DMS 273 (cell line): ENCODE results near the gene BAIAP2L2.
"Not testable (repeated sequence)": the region's sequence is repeated elsewhere in the genome, so short reads cannot be mapped to it uniquely, and the experiment has no call there.

ENCODE experiments used
- DNase-seq: peaks from one replicate; lab custom pipeline; 2025; ENCODE audit not compliant: unreplicated experiment; lab: John Stamatoyannopoulos, UW

The BAIAP2L2 gene, protein sequence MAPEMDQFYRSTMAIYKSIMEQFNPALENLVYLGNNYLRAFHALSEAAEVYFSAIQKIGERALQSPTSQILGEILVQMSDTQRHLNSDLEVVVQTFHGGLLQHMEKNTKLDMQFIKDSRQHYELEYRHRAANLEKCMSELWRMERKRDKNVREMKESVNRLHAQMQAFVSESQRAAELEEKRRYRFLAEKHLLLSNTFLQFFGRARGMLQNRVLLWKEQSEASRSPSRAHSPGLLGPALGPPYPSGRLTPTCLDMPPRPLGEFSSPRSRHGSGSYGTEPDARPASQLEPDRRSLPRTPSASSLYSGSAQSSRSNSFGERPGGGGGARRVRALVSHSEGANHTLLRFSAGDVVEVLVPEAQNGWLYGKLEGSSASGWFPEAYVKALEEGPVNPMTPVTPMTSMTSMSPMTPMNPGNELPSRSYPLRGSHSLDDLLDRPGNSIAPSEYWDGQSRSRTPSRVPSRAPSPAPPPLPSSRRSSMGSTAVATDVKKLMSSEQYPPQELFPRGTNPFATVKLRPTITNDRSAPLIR

GRCh38 chr22:38110008-38110862 lies at the start of gene BAIAP2L2:
Gene BAIAP2L2, minus strand, starts transcription at chr22:38110684. Its CDS starts 159 bp downstream, at chr22:38110525.
- DNase-seq, result peak; percentile 51

GRCh38 chr22:38155703-38156102 lies 45.2 kb upstream of the BAIAP2L2 start:
- DNase-seq, result no peak

GRCh38 chr22:38154563-38154915 lies 44.1 kb upstream of the BAIAP2L2 start:
- DNase-seq, result not testable (repeated sequence)

DNA sequence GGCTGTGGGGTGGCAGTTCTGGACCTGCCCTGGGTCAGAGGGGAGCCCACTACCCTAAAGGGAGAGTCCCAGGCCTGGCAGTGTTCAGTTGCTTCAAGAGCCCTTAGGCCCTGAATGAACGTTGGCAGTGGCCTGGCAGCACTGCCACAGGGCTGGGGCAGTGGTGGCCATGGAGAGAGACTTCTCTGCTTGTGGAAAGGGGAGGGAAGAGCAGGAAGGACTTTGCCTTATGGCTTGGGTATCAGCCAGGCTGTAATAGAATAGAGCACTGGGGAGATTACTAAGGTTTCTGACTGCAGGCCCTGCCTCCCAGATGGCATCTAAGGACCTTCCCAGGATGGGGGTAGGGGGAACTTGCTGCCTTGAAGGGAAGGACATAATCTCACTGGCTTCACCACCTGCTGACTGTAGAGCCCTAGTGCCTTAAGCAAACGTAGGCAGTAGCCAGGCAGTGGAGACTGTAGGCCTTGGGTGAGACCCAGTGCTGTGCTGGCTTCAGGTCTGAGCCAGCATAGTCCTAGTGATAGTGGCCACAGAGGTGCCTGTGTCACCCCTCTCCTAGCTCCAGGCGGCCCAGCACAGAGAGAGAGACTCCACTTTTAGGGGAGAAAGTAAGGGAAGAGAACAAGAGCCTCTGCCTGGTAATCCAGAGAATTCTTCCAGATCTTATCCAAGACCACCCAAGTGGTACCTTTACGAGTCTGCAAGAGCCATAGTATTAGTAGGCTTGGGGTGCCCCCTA lies 43.5 kb upstream of the BAIAP2L2 start:
- peak; percentile 92 for DNase-seq

DNA sequence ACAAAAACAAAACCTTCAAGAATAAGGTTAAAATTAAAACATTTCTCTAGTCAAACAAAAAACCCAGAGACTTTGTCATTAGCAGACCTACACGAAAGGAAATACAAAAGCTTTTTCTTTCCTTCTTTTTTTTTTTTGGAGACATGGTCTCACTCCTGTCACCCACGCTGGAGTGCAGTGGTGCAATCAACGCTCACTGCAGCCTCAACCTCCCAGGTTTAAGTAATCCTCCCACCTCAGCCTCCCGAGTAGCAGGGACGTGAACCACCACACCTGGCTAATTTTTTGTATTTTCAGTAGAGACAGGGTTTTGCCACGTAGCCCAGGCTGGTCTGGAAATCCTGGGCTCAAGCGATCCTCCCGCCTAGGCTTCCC lies 40.6 kb upstream of the BAIAP2L2 start:
- DNase-seq, result no peak

DNA sequence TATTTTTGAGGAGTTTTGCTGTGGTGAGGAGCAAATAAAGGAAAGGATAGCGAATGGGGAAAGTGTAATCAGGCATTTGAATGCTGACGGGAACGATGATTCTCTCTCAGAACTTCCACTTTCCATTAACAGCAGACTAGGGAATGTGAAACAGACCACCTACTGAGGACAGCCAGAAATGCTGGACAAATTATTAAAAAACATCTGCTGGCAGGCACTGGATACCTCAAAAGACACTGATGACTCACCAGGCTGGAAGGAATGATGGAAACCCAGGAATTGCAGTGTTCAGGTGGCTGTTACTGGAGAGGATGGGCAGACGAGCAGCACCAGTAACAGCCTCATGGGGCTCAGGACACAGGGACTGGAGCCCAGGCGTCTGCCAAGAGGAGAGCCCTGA lies 37.8 kb upstream of the BAIAP2L2 start:
- DNase-seq, result no peak

- DNase-seq, result not testable (repeated sequence)
These were observed 35.7 kb upstream of the BAIAP2L2 start for GRCh38 chr22:38146166-38146565.

DNA sequence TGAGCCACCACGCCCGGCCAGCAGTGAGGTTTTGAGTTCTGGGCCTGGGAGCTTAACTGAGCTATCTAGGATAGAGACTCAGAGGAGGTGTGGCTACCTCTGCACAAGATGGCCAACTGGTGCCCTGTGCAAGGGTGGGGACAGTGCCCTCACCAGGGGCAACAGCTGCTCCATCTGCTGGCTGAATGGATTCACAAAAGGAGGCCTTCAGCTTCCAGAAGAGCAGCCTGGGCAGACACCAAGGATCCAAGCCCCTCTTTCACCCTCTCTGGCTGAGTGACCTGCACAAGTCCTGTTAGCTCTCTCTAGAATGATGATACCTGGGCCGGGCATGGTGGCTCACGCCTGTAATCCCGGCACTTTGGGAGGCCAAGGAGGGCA lies 33.5 kb upstream of the BAIAP2L2 start:
- peak; percentile 55 for DNase-seq

- no peak for DNase-seq
These were observed 32.1 kb upstream of the BAIAP2L2 start for GRCh38 chr22:38142606-38143005.

DNA sequence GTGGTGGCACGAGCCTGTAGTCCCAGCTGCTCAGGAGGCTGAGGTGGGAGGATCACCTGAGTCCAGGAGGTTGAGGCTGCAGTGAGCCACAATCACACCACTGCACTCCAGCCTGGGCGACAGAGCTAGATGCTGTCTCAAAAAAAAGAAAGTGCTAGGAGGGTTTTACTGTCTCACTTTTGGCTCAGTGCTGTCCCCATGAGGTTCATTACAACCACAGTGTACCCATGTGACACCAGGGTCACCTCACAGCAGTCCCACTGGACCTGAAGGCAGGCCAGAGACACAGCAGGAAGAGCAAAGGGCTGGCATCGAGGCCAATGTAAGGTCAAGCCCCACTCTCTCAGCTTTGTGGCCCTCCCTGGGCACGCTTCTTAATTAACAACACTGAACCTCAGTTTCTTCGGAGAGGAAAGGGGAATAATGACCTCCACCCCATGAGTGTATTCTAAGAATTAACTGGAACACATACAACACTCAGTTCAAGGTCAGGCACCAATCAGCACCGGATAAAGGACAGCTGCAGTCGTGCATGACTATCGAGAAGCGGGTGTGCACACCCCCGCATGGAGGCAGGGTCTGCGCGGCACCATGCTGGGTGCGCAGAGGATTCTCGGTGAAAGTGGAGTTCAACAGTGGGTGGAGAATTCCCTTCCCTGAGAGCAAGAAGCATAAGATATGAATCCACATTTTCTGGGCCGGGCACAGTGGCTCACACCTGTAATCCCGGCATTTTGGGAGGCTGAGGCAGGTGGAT lies 30.9 kb upstream of the BAIAP2L2 start:
- no peak for DNase-seq

DNA sequence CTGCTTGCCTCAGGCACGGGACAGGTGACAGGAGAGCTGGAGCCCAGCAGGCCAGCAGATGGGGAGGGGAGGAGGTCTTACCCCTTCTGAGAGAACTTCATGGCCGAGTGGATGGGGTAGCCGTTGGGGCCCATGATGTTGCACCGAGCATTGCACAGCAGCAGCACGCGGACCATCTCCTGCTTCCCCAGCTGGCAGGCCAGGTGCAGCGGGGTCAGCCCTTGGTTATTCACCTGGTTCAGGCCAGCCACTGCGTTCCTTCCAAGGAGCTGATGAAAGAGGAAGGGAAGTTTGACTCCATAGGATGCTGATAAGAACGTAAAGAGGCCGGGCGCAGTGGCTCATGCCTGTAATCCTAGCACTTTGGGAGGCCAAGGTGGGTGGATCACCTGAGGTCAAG lies 29.4 kb upstream of the BAIAP2L2 start:
- DNase-seq, result no peak

DNA sequence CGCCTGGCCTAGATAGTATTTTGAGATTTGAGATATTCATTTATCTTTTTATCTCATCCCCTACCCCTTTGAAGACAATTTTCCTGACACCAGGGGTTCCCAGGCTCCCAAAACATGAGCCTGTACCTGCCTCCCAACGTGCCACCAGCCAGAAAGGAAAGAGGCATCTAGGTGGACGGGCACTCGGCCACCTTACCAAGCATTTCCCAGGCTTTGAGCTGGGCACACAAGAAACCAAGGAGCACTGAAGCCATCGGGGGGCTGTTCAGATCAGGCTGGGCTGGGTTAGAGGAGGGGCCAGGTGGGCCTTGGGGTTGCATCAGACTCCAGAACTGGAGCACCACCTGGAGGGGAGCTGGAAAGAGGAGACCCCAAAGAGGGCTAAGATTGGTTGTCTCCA lies 28.5 kb upstream of the BAIAP2L2 start:
- DNase-seq, result no peak

- no peak for DNase-seq
These were observed 27.6 kb upstream of the BAIAP2L2 start for GRCh38 chr22:38137876-38138687.

DNA sequence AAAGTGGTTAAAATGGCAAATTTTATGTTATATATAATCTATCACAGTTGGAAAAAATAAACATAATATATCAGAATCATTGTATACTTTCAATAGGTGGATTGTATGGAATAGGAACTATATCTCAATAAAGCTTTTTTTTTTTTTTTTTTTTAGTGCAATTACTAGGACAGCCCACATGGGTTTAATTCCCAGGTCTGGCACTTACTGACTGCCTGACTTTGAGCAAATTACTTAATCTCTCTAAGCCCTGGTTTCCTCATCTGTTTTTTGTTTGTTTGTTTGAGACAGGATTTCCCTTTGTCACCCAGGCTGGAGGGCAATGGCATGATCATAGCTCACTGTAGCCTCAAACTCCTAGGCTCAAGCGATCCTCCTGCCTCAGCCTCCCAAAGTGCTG lies 26.1 kb upstream of the BAIAP2L2 start:
- no peak for DNase-seq

DNA sequence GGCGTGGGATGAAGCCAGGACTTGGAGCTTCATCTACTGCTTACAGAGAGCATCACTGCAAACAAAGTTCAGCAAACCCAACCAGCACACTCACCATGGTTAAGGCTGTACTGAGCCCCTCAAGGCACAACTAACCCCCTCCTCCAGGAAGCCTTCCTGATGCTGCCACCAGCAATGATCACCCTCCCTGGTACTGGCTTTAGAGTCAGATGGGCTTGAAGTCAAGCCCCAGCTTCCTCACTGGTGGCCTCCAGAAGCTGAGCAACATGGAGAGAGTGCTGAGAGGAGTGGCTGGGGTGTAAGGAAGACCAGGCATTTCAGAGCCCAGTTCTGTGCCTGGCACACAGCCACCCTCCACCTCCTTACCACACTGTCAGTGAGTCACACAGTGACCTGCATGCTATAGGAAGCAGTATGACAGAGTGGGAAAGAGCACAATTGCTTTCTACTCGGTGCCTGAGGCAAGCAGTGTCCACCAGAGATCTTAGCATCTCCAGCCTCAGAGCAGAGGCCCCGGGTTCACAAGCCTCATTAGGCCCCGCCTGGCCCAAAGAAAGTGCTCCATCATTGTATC lies 24.7 kb upstream of the BAIAP2L2 start:
- no peak for DNase-seq

GRCh38 chr22:38133331-38133730 lies 22.8 kb upstream of the BAIAP2L2 start:
- DNase-seq, result no peak

DNA sequence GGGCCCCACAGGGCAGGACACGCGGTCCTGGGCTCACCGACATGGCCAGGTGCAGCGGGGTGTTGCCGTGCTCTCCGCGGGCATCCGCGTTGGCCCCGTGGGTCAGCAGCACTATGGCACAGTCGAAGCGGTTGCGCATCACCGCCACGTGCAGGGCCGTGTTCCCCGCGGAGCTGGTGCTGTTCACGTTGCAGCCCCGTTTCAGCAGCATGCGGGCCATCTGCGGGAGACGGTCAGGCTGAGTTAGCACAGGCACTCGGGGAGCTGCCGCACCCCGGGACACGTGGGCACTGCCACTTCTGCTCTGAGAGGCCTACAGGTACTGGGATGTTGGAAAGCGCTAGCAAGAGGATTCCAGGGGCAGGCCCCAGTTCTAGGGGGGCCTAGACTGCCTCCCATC lies 22.3 kb upstream of the BAIAP2L2 start:
- no peak for DNase-seq

GRCh38 chr22:38132136-38132535 lies 21.7 kb upstream of the BAIAP2L2 start:
- no peak for DNase-seq

DNA sequence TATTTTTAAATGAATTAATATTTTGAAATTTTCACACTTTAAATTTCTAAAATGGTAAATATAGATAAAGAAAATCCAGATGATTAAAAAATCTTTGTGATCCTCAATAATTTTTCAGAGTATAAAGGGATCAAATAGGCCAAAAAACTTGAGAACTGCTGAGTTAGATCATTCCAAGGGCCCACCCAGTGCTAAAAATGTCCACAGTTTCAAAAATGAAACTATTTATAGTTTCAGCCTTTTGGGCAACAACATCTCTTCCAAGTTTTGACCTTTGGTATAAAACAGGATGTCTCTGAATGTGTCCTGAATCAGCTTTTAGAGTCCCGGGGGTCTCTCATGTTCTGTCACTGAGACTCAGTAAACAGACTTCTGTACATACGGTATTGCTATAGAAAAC lies 20.9 kb upstream of the BAIAP2L2 start:
- DNase-seq, result no peak
